Choroid plexus epithelial cell (primary cell): ENCODE data around the gene CDH13.

ENCODE experiments used
- DNase-seq: peaks from one replicate; pipeline ENCODE4 v3.0.0-alpha.2; 2010; ENCODE audit warnings: low read depth
- H3K4me3 ChIP-seq: 2 replicates; pipeline ENCODE4 v1.5.1; 2011; ENCODE audit warnings: low read depth, mild to moderate bottlenecking, control low read depth, low read length, moderate library complexity
- CTCF ChIP-seq: conservative IDR thresholded peaks from 2 replicates; pipeline ENCODE4 v1.5.1; 2011; ENCODE audit warnings: low read depth, mild to moderate bottlenecking, control low read depth, inconsistent platforms, low read length, moderate library complexity

Gene CDH13

GRCh38 chr16:82682767-82683166 is 56.0 kb downstream of the CDH13 start:
- no peak for DNase-seq
- H3K4me3 ChIP-seq, result no peak overlapping the region
- TF ChIP-seq CTCF, result no peak

GRCh38 chr16:82684256-82684655 is 57.5 kb downstream of the CDH13 start:
- DNase-seq, result no peak
- no peak overlapping the region for H3K4me3 ChIP-seq
- TF ChIP-seq CTCF, result no peak

- DNase-seq, result no peak
- H3K4me3 ChIP-seq, result no peak overlapping the region
- TF ChIP-seq CTCF, result no peak
These were observed 58.8 kb downstream of the CDH13 start for GRCh38 chr16:82685526-82685925.

DNA sequence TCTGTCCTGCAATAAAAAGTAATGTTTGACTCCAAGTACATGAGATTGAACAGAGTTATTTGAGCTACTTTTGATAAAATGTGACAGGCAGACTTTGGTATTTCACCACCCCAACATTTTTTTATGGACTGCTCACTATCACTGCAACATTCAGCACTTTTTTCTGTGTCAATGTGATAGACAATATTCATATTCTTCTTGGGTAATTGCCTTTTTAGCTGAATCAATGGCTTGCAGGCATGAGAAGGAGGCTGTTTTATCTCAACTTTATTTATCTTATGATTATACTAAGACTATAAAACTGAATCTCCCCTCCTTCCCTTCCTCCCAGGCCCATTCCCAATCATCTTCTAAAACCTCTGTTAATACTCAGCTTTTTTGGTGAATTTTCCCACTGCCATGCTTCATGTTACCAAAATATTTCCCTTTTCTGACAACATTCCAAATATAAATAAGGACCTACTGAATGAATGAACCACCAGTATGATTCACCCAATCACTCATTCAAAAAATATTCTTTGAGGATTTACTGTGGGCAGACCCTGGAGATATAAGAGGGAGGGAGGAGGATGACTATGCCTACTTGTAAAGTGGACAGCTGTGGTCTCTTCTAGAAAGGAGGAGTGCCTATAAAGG is 67.6 kb downstream of the CDH13 start:
- no peak for TF ChIP-seq CTCF
- no peak overlapping the region for H3K4me3 ChIP-seq

DNA sequence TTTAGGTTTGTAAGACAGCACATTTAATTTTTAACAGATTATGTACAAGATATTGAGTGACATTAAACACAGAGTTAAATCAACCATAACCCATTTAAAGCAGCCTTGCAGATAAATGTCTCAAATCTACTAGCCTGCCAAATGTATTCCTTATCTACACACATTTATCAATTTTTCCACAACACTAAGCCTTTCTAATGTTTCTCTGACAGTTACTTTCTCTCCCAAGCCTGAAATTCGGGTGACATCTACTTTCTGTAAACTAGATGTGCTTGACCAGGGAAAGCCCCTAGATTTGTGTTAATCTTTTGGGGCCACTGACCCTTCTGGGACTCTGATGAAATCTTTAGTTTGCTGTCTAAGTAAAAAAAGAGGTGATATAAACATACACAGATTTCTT is 69.0 kb downstream of the CDH13 start:
- no peak for TF ChIP-seq CTCF
- H3K4me3 ChIP-seq, result no peak overlapping the region
- DNase-seq, result no peak

More for the DNA sequence above, 67.6 kb downstream of the CDH13 start:
- DNase-seq, result peak; percentile 50

DNA sequence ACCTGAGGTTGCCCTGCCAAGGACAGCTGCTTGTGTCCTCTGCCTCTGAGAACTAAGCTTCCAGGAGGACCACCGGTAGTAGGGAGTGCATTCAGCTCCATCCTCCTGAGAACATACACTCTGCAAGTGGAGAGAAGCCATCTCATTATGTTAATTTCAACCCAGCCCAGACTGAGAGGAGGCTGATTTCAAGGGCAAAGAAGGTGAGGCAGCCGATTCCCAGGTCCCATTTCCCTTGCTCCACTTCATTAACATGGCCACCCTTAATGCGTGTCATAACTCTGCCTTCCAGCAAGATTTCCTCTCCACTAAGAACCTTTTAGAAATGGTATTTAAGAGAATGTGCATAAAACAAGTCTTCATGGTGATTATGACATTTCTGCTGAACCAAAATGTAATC is 72.5 kb downstream of the CDH13 start:
- TF ChIP-seq CTCF, result no peak
- no peak overlapping the region for H3K4me3 ChIP-seq

More for the DNA sequence above, 72.5 kb downstream of the CDH13 start:
- DNase-seq, result no peak
